Activated naive CD4-positive, alpha-beta T cell treated with anti-CD3 and anti-CD28 coated beads, Interleukin-2, amount 10 ng/mL, durations not matched to agents 7 days and 5 days (primary cell): ENCODE data around the gene RNASE8.

ENCODE experiments used
- CTCF ChIA-PET: fragments of 350-600 bp; sonication (Branson Sonifier 250); formaldehyde crosslinking; loops from one replicate; lab custom pipeline; 2021; ENCODE audit warnings: antibody characterized with exemption; lab: Charles Lee
- DNase-seq: peaks from one replicate; pipeline ENCODE4 v3.0.0-alpha.2; 2020
- H3K27ac Mint-ChIP-seq: one replicate; pipeline ENCODE4 v1.8.0; 2021; ENCODE audit warnings: mild to moderate bottlenecking, moderate library complexity, mixed read lengths
- H3K27me3 Mint-ChIP-seq: one replicate; pipeline ENCODE4 v1.8.0; 2021; ENCODE audit warnings: mild to moderate bottlenecking, mixed read lengths
- H3K36me3 Mint-ChIP-seq: one replicate; pipeline ENCODE4 v1.8.0; 2021; ENCODE audit warnings: mixed read lengths
- H3K4me1 Mint-ChIP-seq: one replicate; pipeline ENCODE4 v1.8.0; 2021; ENCODE audit warnings: mixed read lengths
- H3K4me3 Mint-ChIP-seq: one replicate; pipeline ENCODE4 v1.8.0; 2021; ENCODE audit warnings: mild to moderate bottlenecking, moderate library complexity, mixed read lengths
- H3K9me3 Mint-ChIP-seq: one replicate; pipeline ENCODE4 v1.8.0; 2021; ENCODE audit warnings: mixed read lengths

Gene RNASE8

DNA sequence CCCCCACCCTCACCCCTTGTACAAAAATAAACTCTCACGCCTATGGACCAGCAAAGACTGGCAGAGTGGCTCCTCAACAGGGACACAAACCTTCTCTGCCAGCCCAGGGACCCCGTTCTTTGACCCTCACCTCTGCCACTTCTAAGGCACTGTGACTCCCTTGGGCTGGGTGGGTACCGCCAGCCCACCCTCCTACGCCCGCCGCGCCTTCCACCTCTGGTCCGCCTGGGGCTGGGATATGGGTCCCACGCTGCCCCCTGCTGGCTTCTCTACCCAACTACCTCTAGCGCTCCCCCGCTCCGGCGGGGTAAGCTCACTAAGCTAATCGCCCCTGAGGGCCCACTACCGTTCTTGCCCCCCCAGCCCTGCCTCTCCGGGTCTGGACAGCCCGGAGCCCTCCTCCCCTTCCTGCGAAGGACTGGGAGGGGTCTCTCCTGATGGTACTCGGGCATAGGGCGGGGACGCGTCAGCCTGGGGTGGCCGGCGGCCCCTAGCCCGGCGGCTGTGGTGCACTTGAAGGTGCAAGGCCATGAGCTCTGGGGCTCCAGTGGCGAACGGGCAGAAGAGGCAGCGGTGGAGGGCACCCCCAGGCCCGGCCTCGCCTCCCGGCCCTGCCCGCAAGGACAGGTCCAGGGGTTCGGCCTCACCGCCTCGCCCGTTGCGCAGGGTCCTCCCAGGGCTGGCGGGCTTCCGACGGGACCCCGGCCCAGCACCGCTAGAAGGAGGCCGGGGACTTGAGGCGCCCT, 32.7 kb downstream of the RNASE8 start:
- Mint-ChIP-seq H3K4me3 (no peak overlapping the region), H3K27ac (no peak overlapping the region), H3K36me3 (no peaks in the 10 kb centered on the region), H3K9me3 (no peaks in the 10 kb centered on the region), H3K27me3 (peaks cover 31% of the 10 kb centered on the region), H3K4me1 (peaks cover 23% of the 10 kb centered on the region)
- peak; percentile 46 for DNase-seq
- CTCF ChIA-PET = interaction anchor here (1.1 to 4.1 kb wide), 7 partner anchors 12 to 76 kb away, joined by 3 to 72 read pairs (median 36); partner anchors contain the start of genes ARHGEF40 and TMEM253

DNA sequence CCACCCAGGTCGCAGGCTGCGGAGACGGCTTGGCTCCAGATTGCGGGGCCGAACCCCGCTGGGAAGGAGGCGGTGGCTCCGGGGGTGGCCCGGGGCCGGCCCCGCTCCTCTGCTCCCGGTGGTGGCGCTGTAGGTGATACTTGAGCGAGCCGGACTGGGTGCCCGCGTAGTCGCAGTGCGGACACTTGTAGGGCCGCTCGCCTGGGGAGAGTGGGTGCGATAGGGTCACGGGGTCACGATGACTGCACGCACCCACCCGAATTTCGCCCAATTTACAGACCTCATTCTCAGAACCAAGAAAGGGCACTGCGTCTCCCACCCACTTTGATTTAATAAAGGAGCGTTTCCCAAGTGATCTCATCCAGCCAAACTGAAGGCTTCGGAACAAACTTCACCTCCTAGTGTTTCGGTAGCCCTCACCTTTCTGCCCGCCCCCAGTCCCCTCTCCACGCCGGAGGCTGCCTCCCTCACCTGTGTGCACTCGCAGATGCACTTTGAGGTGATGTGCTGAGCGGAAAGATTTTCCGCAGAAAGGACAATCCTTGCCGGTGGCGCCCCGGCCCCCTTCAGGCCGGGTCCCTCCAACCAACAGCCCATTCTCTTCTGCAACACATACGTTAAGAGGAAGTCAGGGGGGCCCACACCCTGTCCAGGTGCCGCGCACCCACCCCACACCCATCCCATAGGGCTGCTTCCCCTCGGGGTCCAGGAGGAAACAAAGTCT, 33.5 kb downstream of the RNASE8 start:
- no peak overlapping the region for H3K4me3 Mint-ChIP-seq
- no peak for DNase-seq
- H3K27me3 Mint-ChIP-seq = peaks cover 31% of the 10 kb centered on the region
- H3K27ac Mint-ChIP-seq = no peak overlapping the region
- CTCF ChIA-PET = interaction anchor here (2.1 to 7.0 kb wide), 11 partner anchors 11 to 80 kb away, joined by 9 to 167 read pairs (median 51); partner anchors contain the start of genes ARHGEF40 and TMEM253
- no peaks in the 10 kb centered on the region for H3K9me3 Mint-ChIP-seq
- peaks cover 23% of the 10 kb centered on the region for H3K4me1 Mint-ChIP-seq
- H3K36me3 Mint-ChIP-seq = no peaks in the 10 kb centered on the region

DNA sequence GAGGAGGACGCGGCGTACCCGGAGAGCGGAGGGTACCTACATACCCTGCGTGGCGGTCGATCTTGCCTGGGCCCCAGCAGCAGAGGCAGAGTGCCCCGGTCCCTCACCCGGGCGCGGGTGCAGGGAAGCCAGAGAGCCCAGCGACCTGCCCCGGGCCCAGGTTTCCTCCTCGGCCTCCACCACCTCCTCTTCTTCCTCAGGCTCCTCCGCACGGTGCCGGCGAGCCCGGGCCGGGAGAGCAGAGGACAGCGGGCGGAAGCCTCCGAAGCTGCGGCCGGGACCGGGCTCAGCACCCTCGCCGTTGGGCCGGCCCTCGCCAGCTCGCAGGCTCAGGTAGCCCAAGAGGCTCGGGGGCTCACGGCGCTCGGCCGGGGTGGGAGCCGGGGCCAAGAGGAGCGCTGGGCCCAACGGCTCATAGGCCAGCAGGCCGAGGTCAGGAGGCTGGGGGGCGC, 34.2 kb downstream of the RNASE8 start:
- Mint-ChIP-seq H3K9me3 (no peaks in the 10 kb centered on the region), H3K27ac (no peak overlapping the region), H3K27me3 (peaks cover 38% of the 10 kb centered on the region), H3K36me3 (no peaks in the 10 kb centered on the region), H3K4me1 (peaks cover 19% of the 10 kb centered on the region), H3K4me3 (no peak overlapping the region)
- CTCF ChIA-PET = interaction anchor here (0.9 to 7.0 kb wide), 16 partner anchors 8 to 100 kb away, joined by 3 to 167 read pairs (median 8); partner anchors contain the start of genes ARHGEF40, RNASE8 and TMEM253
- DNase-seq = no peak

DNA sequence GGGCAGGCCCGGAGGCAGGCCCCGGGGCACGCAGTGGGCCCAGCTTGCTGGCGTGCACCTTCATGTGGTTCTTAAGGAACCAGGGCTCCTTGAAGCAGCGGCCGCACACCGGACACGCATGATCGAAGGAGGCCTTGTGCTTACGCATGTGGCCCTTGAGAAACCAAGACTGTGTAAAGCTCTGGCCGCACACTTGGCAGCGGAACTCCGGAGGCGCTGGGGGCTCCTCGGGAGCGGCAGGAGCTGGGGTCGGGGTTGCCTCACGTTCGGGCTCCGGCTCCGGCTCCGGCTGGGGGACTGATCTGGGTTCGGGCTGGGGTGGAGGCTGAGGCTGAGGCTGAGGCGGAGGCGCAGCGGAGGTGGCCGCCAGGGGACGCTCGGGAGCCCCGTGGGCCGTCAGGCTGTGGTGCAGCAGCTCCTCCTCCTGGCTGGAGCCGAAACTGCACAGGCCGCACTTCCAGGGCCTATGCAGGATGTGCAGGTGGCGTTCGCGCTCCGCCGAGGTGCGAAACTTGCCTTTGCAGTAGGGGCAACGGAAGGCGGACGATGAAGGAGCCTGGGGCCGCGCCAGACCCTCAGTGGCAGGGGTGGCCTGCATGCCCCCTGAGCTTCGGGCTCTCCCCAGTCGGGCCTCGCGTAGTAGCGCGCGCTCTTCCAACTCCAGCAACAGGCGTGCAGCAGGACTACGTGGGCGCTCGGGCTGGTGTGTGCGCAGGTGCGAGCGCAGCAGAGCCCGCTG, 34.8 kb downstream of the RNASE8 start:
- Mint-ChIP-seq H3K9me3 (no peaks in the 10 kb centered on the region), H3K36me3 (no peaks in the 10 kb centered on the region), H3K27me3 (peaks cover 44% of the 10 kb centered on the region), H3K27ac (peak overlapping the region; percentile 54), H3K4me3 (no peak overlapping the region), H3K4me1 (peaks cover 19% of the 10 kb centered on the region)
- CTCF ChIA-PET = interaction anchor here (0.8 to 7.0 kb wide), 18 partner anchors 8 to 120 kb away, joined by 3 to 167 read pairs (median 6); partner anchors contain the start of genes ARHGEF40, RNASE8 and TMEM253
- DNase-seq = peak; percentile 92

- Mint-ChIP-seq H3K4me3 (no peak overlapping the region), H3K4me1 (peaks cover 14% of the 10 kb centered on the region), H3K27ac (no peak overlapping the region), H3K9me3 (no peaks in the 10 kb centered on the region), H3K36me3 (no peaks in the 10 kb centered on the region), H3K27me3 (peaks cover 48% of the 10 kb centered on the region)
- CTCF ChIA-PET = interaction anchor here (0.7 to 7.0 kb wide), 20 partner anchors 9 to 122 kb away, joined by 3 to 167 read pairs (median 6); partner anchors contain the start of genes ARHGEF40 and TMEM253
- DNase-seq = no peak
Measured at GRCh38 chr14:21093018-21093417, 35.4 kb downstream of the RNASE8 start.

DNA sequence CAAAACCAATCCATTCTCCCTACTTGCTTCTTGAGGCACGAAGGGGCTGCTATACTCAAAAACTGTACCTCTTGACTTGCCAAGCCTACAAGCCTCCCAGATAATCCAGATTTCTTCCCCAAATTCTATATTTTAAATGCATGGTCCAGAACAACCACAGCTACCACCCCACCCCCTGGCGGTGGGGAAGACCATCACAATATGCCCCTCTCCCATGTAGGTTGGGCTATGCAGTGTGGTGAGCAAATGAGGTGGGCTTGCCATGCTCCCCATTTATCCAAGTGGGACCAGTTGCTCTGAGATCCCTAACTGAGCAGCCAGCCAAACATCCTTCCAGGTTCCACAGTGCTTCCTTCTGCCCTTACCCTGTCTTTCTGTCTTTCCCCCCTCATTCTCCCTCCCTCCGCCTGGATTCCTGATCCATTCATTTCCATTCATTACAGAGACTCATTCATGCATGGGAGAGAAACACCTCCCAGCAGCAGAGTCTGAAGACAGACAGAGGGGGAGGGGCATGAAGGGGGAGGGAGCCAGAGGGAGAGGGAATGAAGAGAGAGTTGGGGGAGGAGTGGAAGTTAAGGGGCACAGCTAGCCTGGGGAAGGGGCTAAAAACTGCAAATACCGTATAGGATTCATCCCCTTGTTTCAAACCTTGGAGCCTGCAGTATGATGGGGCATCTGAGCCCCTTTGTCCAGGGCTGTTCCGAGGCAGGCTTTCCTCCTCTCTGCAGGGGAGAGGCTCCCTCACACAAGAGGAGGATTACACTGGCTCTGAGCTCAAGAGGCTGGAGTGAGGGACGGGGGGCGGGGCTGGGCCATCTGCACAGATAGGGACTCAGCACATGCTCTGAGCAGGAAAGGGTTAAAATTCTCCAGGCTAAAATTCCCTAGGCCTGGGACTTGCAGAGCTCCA, 36.4 kb downstream of the RNASE8 start:
- Mint-ChIP-seq H3K27ac (no peak overlapping the region), H3K4me1 (peaks cover 14% of the 10 kb centered on the region), H3K36me3 (no peaks in the 10 kb centered on the region), H3K27me3 (peaks cover 50% of the 10 kb centered on the region), H3K4me3 (no peak overlapping the region), H3K9me3 (no peaks in the 10 kb centered on the region)
- CTCF ChIA-PET = interaction anchor here (0.7 to 7.0 kb wide), 13 partner anchors 9 to 123 kb away, joined by 3 to 167 read pairs (median 10); partner anchors contain the start of genes ARHGEF40 and TMEM253
- DNase-seq = no peak

DNA sequence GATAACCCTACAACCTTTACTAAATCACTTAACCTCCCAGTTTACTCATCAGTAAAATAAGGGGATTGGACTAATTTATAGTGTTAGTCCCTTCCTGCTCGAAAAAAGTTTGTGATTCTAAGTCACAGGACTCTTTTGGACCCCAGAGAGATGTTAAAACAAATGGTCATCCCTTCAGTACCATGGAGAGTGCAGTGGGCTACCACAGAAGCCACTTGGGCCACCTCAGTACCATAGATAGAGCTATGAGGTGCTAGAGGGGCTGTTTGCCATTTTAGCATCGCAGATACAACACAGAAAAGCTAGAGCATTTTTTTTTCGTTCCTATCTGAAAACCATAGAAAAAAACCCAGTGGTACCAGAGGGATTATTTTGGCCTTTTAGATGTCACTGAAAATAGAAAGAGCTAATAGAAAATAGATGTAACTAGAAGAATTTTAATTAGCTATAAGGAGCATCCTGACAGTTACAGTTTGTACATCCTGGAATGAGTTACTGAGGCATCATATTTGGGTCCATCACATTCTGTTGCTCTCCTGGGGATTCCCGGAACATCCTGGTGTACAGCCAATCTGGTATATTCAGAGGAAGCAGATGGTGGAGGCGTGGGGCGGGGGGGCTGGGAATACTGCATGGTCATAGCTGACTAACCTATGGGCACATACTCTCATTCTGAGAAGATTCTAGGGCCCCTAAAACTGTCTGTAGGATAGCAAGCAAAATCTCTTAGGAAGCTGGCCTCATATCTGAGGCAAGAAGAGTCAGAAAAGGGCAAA, 38.0 kb downstream of the RNASE8 start:
- H3K9me3 Mint-ChIP-seq = no peaks in the 10 kb centered on the region
- CTCF ChIA-PET = interaction anchor here (0.7 to 7.0 kb wide), 10 partner anchors 8 to 125 kb away, joined by 3 to 167 read pairs (median 4); partner anchors contain the start of gene TMEM253
- no peak overlapping the region for H3K27ac Mint-ChIP-seq
- no peak overlapping the region for H3K4me3 Mint-ChIP-seq
- H3K36me3 Mint-ChIP-seq = no peaks in the 10 kb centered on the region
- peaks cover 60% of the 10 kb centered on the region for H3K27me3 Mint-ChIP-seq
- no peak for DNase-seq
- peaks cover 22% of the 10 kb centered on the region for H3K4me1 Mint-ChIP-seq

DNA sequence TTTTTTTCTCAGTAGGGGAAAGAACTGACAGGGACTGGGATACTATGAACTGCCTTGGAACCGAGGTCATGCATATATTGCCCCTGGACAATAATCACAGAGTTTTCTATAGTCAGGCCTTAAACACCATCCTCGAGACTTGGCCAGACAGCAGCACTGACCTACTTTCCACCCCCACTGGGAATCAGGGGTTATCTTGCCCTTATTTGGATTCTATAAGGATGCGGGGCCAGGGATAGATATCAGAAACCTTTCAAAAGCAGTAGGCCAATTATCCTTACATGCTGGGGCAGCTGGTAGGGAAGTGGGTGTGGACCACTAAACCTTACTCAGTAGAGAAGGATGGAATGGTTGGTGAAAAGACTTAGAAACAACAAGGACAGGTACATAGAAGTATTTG, 38.8 kb downstream of the RNASE8 start:
- Mint-ChIP-seq H3K27me3 (peaks cover 68% of the 10 kb centered on the region), H3K27ac (no peak overlapping the region), H3K4me1 (peaks cover 22% of the 10 kb centered on the region), H3K4me3 (no peak overlapping the region), H3K9me3 (no peaks in the 10 kb centered on the region), H3K36me3 (no peaks in the 10 kb centered on the region)
- no peak for DNase-seq
- CTCF ChIA-PET = interaction anchor here (0.9 to 7.0 kb wide), 9 partner anchors 7 to 126 kb away, joined by 3 to 167 read pairs (median 4); partner anchors contain the start of gene TMEM253

GRCh38 chr14:21096978-21097635, 39.5 kb downstream of the RNASE8 start:
- H3K4me1 Mint-ChIP-seq = peaks cover 24% of the 10 kb centered on the region
- H3K4me3 Mint-ChIP-seq = peak overlapping the region; percentile 66
- H3K36me3 Mint-ChIP-seq = no peaks in the 10 kb centered on the region
- CTCF ChIA-PET = interaction anchor here (0.9 to 7.0 kb wide), 7 partner anchors 6 to 126 kb away, joined by 3 to 167 read pairs (median 4); partner anchors contain the start of gene TMEM253
- H3K27ac Mint-ChIP-seq = peak overlapping the region; percentile 72
- peaks cover 74% of the 10 kb centered on the region for H3K27me3 Mint-ChIP-seq
- no peaks in the 10 kb centered on the region for H3K9me3 Mint-ChIP-seq
- no peak for DNase-seq

DNA sequence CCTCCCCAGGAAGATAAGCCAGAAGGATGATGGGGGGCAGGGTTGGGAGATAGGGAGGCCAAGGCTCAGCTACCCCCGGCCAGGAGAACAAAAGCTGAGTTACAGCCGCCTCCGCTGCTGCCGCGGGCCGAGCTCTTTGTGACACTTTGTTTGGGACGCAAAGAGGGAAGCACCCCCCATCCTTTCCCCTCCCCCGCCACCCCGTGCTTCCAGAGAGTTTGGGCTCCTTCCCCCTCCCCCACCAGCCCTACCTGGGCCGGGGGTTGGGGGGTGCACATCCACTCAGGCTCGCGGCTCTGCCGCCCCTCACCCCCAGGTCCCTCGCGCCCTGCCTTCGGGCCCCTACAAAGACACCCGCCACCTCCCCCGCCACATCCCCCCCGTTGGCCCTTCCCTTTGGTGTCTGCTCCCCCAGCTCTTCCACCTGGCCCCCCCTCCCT, 40.0 kb downstream of the RNASE8 start:
- H3K27me3 Mint-ChIP-seq = peaks cover 70% of the 10 kb centered on the region
- H3K36me3 Mint-ChIP-seq = no peaks in the 10 kb centered on the region
- CTCF ChIA-PET = interaction anchor here (0.9 to 7.0 kb wide), 6 partner anchors 6 to 82 kb away, joined by 3 to 167 read pairs (median 10); partner anchors contain the start of gene TMEM253
- peak overlapping the region; percentile 66 for H3K4me3 Mint-ChIP-seq
- peak; percentile 34 for DNase-seq
- H3K4me1 Mint-ChIP-seq = peaks cover 27% of the 10 kb centered on the region
- H3K27ac Mint-ChIP-seq = no peak overlapping the region
- H3K9me3 Mint-ChIP-seq = no peaks in the 10 kb centered on the region

DNA sequence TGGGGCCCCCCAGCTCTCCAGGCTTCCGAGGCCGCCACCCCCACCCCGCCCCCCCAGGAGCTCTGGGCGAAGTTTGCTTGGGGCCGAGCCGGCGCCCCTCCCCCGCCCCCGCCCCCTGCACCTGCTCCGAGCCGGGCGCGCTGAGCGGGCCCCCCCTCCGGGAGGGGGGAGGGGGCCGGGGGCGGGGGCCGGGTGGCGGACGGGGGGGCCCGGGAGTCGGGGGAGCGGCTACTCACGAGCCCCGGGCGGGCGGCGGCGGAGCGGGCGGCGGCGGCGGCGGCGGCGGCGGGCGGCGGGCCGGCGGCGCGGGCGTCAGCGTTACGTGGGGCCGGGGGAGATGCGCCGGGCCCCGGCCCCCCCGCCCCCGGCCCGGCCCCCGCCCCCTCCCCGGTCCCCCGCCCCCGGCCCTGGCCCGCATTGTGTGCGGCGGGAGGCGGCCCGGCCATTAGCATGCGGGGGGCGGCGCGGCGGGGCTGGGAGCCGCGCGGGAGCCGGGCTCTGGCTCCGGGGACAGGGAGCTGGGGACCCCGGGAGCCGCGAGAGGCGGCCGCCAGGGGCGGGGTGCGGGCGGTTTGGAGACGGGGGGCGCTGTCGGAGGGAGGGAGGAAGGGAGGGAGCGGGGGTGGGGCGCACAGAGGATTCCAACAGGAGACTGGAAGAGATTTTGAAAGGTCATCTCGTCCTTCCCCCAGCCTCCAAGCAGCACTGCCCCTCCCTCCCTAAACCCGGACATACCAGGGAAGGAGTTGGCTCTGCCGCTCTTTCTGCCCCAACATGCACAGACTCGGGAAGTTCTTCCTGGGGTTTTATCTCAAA, 40.7 kb downstream of the RNASE8 start, which contains the start of gene ZNF219:
TSS of gene ZNF219 (minus strand) at position 580 of the 816 bp plus-strand sequence. CDS start 5,064 bp downstream, outside the sequence.
- H3K4me1 Mint-ChIP-seq = peaks cover 31% of the 10 kb centered on the region
- peaks cover 64% of the 10 kb centered on the region for H3K27me3 Mint-ChIP-seq
- no peaks in the 10 kb centered on the region for H3K9me3 Mint-ChIP-seq
- peak; percentile 56 for DNase-seq
- H3K4me3 Mint-ChIP-seq = peak within 1 kb of the TSS; percentile 77
- no peaks in the 10 kb centered on the region for H3K36me3 Mint-ChIP-seq
- CTCF ChIA-PET = interaction anchor here (1.0 to 7.0 kb wide), 4 partner anchors 5 to 82 kb away, joined by 3 to 167 read pairs (median 53); partner anchors contain the start of gene TMEM253
- no peak within 1 kb of the TSS for H3K27ac Mint-ChIP-seq
